SH-SY5Y (cell line): ENCODE data around the gene IFT52.

ENCODE experiments used
- GATA2 ChIP-seq: IDR thresholded peaks from 2 replicates; pipeline ENCODE4 v1.6.1; 2011; ENCODE audit warnings: mild to moderate bottlenecking, low read depth, low read length
- GATA3 ChIP-seq: IDR thresholded peaks from 2 replicates; pipeline ENCODE4 v1.6.1; 2011; ENCODE audit warnings: low read depth, mild to moderate bottlenecking, low read length, moderate library complexity

DNA sequence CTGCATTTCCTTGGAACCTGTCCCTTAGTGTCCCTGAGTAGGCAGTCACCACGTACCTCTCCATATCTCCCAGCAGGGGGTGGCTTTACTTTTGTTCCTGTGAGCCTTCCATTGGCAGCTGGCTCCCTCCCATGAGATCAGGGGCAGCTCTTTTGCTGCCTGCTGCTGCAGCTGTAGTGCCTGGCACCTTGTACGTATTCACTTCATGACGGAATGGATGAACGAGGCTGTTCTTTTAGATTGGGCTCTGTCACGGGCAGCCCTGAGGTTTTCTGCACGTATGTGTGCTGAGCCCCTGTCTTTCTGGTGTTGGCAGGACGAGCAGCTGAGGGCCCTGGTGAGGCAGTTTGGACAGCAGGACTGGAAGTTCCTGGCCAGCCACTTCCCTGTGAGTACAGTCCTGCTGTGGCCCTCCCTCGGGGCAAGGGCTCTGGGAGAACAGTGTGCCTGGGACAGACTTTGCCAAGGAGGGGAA is 90.8 kb downstream of the IFT52 start:
- TF ChIP-seq GATA2 (no peak), GATA3 (no peak)
